Fibroblast of the conjunctiva (primary cell): ENCODE results near the gene MRPL12.

ENCODE experiments used
- DNase-seq: peaks from one replicate; pipeline ENCODE4 v3.0.0-alpha.2; 2010; ENCODE audit warnings: low read depth

The MRPL12 gene

DNA sequence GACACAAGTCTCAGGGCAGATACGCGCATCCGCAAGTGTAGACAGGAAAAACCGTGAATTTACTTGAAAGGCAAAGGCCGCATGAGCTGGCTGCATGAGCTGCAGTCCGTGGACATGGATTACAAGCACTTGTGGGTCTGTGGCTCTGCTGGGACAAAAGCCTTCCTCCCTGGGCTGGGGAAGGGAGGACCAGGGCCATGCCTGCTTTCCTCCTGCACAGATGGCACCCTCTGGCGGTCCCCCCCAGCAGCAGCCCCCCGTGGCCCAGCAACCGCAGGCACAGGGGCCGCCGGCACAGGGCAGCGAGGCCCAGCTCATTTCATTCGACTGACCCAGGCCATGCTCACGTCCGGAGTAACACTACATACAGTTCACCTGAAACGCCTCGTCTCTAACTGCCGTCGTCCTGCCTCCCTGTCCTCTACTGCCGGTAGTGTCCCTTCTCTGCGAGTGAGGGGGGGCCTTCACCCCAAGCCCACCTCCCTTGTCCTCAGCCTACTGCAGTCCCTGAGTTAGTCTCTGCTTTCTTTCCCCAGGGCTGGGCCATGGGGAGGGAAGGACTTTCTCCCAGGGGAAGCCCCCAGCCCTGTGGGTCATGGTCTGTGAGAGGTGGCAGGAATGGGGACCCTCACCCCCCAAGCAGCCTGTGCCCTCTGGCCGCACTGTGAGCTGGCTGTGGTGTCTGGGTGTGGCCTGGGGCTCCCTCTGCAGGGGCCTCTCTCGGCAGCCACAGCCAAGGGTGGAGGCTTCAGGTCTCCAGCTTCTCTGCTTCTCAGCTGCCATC lies 1.7 kb upstream of the MRPL12 start:
- no peak for DNase-seq

DNA sequence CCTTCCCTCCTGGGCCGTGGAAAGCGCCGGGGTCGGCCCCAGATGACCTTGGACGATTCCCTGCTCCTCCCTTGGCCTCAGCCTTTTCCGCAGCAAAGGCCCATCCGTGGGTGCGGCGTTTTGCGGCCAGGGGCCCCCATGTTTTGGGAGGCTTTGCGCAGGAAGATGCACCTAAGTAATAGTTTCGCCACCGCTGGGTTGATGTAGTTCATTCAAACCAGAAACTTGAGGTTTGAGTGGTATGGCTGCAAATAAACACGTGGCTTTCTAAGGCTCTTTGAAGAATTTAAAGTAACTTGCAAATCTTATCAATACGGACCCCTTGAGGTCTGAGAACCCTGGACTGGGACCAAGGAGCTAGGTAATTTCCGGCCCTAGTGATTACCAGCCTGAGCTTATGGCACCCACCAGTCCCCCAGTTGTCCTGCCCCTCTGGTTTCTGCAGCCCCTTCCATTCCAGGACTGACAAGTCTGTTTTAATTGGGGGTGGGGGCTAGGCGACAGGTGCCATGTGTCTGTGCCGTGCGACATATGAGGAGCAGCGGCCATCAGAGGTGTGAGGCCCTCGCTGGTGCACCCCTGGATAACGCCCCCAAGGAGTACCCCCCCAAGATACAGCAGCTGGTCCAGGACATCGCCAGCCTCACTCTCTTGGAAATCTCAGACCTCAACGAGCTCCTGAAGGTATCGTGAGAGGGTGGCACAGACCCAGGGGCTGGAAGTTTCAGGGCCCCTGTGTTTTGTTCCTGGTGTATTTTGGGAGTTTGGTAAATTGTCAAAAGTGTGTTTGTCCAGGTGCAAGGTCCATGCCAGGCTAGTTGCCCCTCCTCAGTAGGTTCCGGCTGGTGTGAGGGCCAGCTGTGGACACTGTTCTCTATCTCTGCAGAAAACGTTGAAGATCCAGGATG lies 834 bp downstream of the MRPL12 start:
- no peak for DNase-seq

DNA sequence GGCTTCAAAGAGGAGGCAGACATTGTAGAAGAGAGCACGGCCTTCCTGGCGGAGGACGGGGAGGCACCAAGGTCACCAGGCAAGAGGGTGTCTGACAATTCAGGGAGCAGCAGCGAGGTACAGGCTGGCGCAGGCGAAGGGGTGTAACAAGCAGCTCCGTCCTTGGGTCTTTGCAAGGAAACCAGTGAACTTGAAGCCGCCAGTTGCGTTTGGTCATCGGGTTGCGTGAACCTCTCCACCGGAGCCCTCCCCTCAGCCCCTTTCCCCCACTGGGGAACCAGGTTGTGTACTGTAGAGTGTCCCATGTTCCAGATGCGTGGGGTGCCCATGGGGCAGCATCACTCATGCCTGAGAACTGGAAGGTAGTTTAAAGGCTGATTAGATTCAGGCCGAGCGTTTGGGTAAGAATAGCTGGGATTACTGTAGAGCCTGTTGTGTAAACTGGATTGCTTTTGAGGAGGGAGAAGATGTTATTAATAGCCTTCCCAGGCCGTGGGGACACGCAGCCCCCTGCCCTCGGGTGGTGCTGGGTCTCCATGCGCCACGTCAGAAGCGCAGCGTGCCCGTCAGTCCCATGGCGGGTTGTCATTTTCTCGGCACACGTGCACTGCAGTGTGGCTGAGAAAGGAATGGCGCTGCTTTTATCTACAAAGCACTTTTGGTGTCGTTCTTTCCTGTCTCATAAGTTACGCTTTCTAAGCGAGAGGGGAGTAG lies 2.5 kb downstream of the MRPL12 start:
- no peak for DNase-seq

DNA sequence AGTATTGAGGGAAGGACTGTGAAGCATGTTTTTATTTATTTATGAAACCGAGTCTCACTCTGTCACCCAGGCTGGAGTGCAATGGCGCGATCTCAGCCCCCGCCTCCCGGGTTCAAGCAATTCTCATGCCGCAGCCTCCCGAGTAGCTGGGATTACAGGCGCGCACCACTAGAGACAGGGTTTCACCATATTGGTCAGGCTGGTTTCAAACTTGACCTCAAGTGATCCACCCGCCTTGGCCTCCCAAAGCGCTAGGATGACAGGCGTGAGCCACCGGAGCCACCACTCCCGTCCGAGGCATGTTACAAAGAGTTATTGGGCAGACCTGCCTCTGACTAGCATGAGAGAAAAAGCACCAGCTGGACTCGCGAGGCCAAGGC lies 3.1 kb downstream of the MRPL12 start:
- DNase-seq, result no peak

DNA sequence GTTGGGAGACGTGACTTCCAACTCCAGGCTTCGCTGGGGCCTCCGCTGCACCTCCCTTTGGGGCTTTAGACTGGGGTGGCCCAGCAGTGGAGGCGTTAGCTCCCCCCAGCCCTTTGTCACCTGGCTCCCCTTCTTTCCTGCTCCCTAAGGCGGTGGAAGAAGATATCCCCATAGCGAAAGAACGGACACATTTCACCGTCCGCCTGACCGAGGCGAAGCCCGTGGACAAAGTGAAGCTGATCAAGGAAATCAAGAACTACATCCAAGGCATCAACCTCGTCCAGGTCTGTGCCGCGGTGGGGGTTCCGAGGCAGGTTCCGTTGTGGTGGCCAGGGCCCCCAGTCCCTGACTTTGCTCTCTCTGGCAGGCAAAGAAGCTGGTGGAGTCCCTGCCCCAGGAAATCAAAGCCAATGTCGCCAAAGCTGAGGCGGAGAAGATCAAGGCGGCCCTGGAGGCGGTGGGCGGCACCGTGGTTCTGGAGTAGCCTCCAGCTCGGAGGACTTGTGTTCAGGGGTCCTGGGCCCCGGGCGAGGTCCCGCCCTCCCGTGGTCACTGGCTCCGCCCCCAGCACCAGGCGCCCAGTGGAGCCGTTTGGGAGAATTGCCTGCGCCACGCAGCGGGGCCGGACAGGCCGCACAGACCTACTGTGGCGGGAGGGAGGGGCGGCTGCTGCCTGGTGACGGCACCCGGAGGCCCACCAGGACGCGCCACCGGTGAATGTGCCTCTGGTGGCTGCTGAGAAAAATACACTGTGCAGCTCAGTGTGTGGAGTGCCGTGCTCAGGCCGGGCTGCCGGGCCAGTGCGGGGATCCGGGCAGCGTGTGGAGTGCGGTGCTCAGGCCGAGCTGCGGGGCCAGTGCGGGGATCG lies 3.8 kb downstream of the MRPL12 start:
- no peak for DNase-seq

DNA sequence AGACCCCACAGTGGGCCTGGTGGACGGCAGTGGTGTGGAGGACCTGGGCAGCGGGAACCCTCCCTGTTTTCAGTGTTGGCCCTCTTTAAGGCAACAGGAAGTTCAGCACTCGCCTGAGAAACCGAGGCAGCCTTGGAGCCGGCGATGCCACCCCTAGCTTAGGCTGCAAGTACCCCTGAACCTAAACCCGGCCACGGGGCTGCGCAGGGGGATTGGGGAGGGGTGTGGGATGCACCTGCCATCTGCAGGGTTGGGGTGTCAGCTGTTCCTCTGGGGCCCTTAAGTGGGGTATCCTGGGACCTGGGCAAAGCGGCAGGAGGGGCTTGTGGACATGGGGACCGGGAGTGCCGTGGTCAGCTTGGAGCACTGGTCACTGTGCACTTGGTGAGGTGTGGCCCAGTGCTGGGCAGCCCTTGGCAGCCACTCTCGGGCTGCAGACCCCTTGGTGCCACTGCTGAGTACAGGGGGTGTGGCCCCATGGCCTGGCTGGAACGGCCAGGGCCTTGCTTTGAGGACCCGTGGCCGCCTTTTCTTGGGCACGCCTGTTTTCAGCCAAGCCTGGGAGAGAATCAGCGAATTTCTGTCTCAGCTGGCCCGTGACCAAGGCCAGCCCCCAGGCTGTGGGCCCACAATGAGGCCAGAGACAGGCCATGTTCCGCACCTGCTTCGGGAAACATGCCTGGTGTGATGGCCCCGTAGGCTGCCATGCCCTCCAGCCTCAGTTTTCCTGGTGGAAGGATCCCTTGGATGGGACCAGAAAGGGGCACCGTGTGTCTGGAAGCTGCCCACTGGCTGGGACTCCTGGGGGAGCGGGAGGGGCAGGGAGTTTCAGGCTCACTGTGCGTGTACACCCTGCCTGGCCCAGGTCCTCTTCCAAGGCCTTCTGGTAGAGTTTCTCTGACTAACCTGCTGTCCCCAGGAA lies 4.8 kb downstream of the MRPL12 start:
- DNase-seq, result no peak

DNA sequence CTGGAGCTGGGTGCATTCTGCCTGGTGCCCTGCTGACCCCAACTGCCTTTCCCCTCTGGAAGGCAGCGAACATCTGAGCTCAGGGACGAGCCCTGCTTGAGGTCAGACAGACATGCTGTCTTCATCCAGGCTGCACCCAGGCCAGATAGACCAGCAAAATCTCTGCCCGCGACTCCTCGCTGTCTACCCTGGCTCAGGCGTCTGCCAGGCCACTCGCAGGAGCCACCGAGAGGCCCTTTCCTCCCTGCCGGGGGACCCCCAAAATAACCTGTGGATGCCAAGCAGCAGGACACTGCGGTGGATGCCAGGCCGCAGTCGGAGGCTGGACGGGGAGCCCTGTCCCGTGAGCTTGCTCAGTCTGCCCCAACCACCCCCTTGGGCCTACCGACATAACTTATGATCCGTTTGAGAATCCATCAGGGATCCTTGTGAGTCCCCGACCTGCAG lies 5.6 kb downstream of the MRPL12 start:
- DNase-seq, result no peak

DNA sequence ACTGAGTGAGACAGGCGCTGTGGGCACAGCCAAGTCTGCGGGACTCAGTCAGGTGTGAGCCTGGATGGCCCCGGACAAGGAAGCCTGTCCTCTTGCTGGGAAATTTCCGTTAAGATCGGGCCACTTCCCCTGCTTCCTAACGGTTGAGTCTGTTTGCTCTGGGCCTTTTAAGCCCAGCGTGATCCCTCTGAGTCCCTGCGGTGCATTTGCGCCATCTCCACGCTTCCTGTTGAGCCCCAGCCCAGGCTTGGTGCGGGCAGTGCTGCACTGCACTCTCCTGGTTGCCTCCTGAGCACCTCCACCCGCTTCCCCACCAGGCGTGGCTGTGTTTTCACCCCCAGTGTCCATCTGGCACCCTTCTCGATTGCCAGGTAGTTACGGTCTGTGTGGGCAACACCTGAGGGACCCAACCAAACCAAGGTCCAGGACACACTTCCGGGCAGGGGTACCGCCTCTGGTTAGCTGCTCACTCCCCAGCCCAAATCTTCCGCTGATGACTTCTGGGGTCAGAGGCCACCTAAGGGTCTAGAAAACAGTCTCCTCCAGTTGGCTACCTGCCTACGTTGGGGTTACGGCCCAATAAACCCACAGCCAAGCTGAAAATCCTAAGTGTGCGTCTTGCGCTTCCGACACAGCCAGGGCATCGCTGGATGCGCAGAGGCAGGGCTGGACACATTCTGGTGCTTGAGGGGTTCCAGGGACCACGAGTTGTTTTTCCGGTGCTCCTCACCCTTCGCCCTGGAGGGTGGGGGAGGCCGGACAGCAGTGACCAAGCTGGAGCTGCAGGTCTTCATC lies 7.5 kb downstream of the MRPL12 start:
- DNase-seq, result no peak

DNA sequence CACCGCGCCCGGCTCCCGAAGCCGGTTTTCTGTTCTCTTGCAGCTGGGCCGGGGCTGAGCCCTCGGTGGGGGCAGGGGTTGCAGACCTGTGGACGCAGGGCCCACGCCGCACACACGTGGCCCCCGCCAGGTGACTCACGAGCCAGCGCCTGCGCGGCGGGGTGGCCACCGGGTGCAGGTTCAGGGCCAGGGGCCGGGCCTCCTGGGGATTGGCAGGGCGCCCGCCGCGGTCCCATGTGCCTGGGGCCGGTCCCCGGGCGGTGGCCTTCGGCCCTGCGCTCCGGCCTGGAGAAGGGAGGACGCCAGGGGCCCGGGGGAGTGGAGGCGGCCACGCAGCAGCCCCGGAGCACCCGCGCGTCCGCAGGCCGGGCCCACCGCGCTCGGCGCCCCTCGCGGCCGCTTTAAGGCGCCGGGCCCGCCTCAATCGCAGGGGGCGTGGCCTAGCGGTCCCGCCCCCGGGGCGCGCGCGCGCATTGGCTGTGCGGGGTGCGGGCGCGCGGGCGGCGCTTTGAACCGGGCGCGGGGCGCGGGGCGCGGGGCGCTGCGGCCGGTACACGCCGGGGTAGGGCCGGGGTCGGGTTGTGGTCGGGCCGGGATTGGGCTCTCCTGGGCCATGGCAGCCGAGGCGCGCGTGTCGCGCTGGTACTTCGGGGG lies 8.8 kb downstream of the MRPL12 start, which contains the start of gene SLC25A10:
Gene SLC25A10 (plus strand): TSS at position 471 of the 654 bp plus-strand sequence. CDS start 143 bp downstream, at position 614.
- DNase-seq, result peak; percentile 30

DNA sequence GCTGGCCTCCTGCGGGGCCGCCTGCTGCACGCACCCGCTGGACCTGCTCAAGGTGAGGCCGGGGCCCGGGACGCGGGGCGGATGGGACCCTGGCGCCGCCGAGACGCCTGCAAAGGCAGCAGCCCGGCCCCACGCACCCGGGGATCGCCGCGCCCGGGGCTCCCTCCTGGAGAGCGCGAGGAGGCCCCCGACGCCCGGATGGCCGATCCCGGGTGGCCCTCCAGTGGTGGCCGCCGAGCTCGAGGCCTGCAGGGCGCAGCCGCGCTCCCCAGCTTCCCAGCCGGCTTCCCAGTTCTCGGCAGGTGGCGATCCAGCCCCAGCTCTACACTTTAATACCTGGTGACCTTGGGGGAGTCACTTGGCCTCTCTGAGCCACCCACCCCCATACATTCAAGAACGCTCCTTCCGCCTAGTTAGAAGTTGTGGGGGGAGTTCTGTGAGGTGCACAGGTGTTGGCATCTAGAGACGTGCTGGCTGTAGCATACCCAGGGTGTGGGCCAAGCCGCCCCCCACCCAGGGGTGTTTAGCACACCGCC lies 9.4 kb downstream of the MRPL12 start:
- no peak for DNase-seq

DNA sequence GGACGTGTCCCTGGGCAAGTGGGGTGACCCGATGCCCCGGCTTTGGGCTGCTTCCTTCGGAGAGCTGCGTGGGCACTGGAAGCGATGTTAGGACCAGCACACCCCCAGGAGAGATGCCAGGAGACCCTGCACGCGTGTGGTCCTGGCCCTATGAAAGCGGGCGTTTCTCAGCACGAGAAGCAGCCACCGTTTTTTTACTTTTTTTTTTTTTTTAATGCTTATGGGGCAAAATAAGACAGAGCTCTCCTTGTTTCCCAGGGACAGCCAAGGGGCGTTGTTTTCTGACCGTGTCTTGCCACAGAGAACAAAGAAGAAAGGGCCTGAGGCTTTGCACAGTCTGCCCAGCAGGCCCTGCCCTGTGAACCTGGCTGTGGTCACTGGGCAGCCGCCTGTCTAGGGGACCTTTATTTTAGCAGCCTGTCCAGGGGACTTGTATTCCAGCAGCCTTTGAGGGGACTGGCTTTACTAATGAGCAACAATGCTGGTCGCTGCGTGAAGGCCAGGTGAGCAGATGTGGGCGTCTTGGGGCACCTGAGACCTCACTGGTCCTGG lies 9.9 kb downstream of the MRPL12 start:
- DNase-seq, result no peak

DNA sequence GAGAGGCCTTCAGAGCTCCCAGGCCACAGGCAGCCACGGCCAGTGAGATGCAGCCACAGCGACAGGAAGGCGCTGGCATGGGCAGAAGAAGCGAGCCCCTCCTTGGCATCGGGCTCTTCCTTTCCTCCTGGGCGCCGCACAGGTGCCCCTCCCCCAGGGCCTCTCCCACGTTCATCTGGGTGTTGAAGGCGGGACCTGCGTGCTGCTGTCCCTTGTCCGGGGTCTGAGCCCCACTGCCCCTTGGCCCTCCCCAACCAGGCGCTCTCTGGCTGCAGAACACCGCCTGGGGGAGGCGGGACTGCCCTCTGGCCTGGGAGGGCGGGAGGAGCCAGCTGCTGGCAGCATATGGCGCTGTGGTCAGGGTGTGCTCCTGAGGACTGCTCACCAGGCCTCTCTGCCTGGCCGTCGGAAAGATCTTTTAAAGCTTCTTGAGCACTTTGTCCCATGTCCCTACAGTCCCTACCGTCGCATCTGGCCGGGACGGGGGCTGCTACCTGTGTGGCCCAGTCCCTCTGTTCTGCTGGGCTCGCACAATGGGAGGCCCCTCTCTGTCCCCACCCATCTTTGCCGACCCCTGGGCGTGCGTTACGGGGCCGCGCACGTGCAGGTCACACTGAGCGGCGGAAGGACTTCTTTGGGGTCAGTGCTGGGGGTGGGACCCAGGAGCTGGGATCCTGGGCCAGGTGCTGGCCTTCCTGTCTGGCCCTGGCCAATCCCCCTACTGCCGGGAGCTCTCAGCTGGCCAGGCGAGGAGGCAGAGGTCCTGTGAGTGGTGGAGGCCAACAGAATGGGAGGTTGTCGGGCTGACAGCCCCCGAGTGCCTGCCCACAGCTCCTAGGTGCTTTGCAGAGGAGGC lies 10.6 kb downstream of the MRPL12 start:
- DNase-seq, result no peak

DNA sequence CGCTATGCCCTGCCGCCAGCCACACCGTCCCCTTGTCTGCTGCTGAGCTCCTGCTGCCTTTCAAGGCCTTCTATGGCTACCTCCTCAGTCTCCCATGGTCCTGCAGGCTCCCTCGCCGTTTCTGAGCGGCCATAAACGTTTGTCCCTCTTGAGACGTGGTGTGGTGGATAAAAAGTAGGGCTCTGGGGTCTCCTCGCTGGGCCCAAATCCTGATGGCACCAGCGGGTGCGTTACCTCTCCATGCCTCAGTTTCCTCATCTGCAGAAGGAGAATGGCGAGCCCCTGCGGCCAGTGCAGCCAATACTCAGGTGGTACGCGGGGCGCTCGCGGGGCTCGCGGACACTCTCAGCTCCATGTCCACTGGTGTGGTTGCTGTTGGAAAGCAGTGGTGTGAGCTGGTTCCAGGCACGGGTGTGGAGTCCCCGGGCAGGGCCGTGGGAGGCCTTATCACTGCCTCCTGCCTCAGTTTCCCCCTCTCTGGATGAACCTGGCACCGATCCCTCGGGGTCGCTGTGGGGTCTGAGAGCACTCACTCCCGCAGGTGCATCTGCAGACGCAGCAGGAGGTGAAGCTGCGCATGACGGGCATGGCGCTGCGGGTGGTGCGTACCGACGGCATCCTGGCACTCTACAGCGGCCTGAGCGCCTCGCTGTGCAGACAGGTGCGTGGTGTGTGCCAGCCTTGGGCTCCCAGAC lies 11.4 kb downstream of the MRPL12 start:
- no peak for DNase-seq

DNA sequence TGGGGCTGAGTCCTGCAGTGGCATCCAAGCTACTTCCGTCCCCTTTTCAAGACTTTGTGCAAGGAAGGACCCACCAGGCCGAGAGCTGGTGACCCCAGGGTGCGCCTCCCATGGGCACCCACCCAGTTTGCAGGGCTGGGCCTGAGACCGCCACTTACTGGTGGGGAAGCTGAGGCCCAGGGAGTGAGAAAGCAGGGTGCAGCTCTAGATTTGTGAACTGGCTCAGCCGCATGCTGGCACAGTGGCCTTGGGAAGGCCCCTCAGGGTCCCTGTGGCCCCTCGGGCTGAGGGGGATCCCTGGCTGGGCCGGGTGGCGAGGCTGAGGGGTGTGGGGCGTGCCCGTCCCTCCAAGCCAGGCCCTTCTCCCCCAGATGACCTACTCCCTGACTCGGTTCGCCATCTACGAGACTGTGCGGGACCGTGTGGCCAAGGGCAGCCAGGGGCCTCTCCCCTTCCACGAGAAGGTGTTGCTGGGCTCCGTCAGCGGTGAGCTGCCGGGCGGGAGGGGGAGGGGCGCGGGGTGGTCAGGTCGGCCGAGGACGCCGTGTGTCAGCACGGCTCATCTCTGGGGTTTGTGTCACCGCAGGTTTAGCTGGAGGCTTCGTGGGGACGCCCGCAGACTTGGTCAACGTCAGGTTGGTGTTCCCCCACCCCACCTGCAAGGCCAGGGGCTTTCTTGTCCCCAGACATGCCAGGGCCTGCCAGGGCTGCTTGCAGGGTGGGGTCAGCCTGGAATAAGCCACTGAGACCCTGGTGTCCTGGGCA lies 12.1 kb downstream of the MRPL12 start:
- no peak for DNase-seq

DNA sequence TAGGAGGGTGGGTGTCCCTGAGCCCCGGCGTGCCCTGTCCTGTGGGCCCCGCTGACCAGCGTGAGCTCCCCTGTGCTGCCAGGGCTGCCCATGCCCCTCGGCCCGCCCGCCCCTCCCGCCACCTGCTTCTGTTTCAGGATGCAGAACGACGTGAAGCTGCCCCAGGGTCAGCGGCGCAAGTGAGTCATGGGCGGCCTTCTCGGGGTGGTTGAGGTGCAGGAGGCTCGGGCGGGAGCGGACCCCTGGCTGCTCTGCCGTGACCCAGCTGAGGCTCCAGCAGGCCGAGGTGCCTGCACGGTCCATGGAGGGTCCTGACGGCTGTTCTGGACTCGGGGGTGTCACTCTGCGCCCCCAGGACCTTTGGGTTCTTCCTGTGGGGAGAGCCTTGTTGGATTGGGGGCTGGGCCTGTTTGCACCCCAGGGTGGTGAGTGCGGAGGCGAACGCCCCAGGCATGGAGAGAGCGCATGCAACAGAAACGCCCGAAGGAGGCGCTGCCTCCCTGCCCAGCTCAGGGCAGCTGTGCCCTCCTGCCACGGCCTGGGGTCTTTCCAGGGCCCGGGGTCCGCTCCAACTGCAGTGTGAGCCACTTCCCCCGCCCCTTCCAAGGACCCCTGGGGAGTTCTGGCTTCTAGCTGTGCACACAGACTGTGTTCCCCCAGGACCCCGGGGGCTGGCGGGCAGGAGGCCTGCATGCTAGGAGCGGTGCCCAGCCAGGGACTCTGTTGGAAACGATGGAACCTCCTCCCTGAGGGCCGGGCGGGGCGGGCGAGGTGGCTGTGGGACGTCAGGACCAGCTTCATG lies 12.9 kb downstream of the MRPL12 start:
- no peak for DNase-seq
